Neural cell (in vitro differentiated cells): ENCODE measurements around the gene BIRC6.

Experiments
- CTCF ChIP-seq: fragments of 450-650 bp; IDR thresholded peaks from 2 replicates; pipeline ENCODE4 v1.5.1; 2014; ENCODE audit warnings: antibody characterized with exemption, mild to moderate bottlenecking, moderate library complexity; ENCODE audit not compliant: poor library complexity, severe bottlenecking
- EZH2 ChIP-seq: fragments of 200-600, 300-800 bp; shearing (Covaris generic), sonication (generic); IDR thresholded peaks from 2 replicates; pipeline ENCODE4 v1.6.1; 2014; ENCODE audit warnings: antibody characterized with exemption, low read length, borderline replicate concordance, mild to moderate bottlenecking; ENCODE audit not compliant: insufficient read depth, poor library complexity, severe bottlenecking
- POLR2AphosphoS5 ChIP-seq: IDR thresholded peaks from 2 replicates; pipeline ENCODE4 v1.6.1; 2012
- SMC3 ChIP-seq: fragments of 450-650 bp; conservative IDR thresholded peaks from 2 replicates; pipeline ENCODE4 v1.6.1; 2014; ENCODE audit warnings: antibody characterized with exemption, mild to moderate bottlenecking, moderate library complexity; ENCODE audit not compliant: poor library complexity
- TAF1 ChIP-seq: IDR thresholded peaks from 2 replicates; pipeline ENCODE4 v1.6.1; 2012; ENCODE audit warnings: low read depth

- TF ChIP-seq EZH2 (no peak), CTCF (no peak), SMC3 (no peak), TAF1 (no peak), POLR2AphosphoS5 (no peak)
These were observed 47.0 kb downstream of the BIRC6 start for GRCh38 chr2:32403782-32404181.
